ENCODE results near the gene DAP.

DAP gene

GRCh38 chr5:10709933-10710332 lies 51.1 kb downstream of the DAP start:
- DNase-seq (ENCODE audit: low spot score) = no peak

GRCh38 chr5:10709409-10709808 lies 51.6 kb downstream of the DAP start:
- no peak for DNase-seq (ENCODE audit: low spot score)

DNA sequence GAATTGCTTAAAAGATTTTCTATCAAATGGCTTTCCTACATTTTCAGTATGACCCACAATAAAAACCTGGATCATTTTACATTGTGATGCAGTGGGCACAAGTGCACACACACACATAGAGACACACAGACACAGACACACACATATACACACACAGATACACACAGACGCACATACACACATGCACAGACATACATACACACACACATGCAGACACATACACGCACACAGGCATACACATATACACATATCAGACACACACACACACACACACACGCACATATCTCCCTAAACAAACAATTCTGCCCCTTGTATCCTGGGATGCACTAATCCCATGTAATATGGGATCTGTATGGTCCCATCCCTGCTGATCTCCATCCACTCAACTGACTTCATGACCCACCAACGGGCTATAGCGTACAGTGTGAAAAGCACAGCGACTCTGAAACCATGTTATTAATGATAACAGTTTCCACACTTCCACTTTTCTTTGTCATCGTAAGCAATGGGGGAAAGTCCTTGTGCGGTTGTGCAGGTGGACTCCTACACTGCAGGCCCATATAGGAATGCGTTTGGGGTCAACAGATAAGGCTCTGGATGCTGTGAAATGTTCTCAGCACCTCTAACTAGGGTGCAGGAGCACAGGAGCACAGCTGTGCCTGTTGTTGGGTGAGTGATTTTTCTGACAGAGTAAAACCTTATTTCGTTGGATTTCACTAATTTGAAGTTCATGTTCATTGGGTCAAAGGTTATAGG lies 52.7 kb downstream of the DAP start:
- DNase-seq (ENCODE audit: low spot score) = no peak

- no peak for DNase-seq (ENCODE audit: low spot score)
Observed at GRCh38 chr5:10707198-10708142, 53.6 kb downstream of the DAP start.

- DNase-seq (ENCODE audit: low spot score) = no peak
Observed at GRCh38 chr5:10706326-10706725, 54.7 kb downstream of the DAP start.

- DNase-seq (ENCODE audit: low spot score) = no peak
Observed at GRCh38 chr5:10705747-10706146, 55.3 kb downstream of the DAP start.

DNA sequence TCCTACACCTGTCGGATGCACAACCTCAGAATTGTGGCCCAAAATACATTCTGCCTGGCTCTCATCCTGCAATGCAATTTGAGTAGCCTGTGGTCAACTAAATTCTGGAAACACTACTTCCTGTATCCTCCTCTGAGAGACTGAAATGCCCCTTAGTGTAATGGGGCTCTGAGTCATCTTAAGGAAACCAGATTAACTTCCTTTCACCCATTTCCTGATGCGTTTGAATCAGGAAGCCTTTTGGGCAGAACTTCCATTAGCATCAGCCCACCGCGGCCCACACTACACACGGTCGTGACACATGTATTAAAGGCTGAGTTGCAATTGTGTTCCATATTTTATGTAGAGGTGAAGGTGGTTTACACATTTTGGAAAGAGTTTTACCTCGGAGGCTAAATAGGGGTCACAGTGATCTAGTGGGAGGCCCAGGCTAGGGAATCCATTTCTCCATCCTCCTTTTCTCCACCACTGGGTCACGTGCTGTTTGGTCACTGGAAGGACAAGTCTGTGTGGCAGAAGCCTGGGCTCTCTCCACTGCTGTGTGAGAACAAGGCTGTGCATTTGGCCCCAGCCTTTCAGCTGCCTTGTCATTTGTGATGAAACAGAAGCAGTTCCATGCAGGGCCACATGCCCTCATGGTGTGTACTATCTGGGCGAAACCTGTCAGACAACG lies 55.9 kb downstream of the DAP start:
- DNase-seq (ENCODE audit: low spot score) = no peak

GRCh38 chr5:10703676-10704075 lies 57.4 kb downstream of the DAP start:
- DNase-seq (ENCODE audit: low spot score) = no peak

GRCh38 chr5:10702911-10703491 lies 58.0 kb downstream of the DAP start:
- no peak for DNase-seq (ENCODE audit: low spot score)

GRCh38 chr5:10702040-10702629 lies 58.9 kb downstream of the DAP start:
- DNase-seq (ENCODE audit: low spot score) = no peak

GRCh38 chr5:10701567-10702039 lies 59.4 kb downstream of the DAP start:
- no peak for DNase-seq (ENCODE audit: low spot score)

GRCh38 chr5:10700516-10700915 lies 60.5 kb downstream of the DAP start:
- no peak for DNase-seq (ENCODE audit: low spot score)

GRCh38 chr5:10699987-10700386 lies 61.0 kb downstream of the DAP start:
- DNase-seq (ENCODE audit: low spot score) = no peak

DNA sequence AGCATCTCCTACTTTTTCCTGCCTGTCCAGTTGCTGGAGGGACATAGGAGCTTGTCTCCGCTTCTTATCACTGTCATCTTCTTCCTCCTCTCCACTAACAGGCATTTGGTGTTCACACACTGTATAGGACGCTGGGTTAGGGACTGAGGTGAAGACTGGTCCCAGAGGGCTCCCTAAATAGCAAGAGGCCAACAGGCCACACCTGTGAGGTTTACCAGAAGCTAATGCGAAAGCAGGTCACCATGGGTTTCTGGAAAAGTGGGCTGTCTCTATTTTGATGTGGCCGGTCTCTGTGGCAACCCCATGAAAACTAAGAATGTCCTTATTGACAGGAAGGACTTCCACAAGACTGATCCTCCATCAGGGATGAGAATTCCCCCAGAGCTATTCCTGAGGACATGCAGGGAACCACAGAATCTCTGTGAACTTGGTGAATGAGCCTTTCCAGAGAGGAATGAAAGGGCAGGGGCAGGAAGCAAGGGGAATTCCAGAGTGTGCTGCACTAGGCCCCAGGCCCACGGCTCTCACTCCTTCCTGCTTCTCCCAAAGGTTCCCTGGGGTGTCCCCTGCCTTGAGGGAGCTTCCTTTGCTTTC lies 61.7 kb downstream of the DAP start:
- no peak for DNase-seq (ENCODE audit: low spot score)

- DNase-seq (ENCODE audit: low spot score) = no peak
Observed at GRCh38 chr5:10695759-10696543, 65.1 kb downstream of the DAP start.

DNA sequence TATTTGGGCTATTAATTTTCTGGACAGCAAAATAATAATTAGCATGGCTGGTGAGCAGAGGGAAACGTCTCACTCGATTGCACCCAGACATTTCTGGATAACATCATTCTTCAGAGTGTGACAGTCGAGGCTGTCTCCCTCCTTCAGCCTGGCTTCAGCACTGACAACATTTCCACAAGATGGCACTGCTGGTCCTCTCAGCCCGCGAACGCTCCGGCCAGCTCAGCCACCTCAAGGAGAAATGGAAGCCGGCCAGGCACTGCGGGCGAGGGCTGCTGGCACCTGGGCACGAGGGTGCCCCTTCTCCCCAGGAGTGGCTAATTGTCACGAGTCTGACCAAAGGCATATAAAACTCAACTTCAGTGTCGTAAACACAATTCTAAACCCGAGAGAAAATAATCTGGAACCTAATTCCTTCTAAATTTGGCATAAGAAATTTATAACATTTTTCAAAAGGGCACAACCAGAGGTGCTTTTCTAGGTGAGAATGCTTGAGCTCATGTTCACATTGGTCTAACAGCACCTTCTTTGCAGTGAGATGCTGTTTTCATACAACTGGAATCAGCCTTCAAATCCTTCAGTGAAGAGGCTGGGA lies 65.9 kb downstream of the DAP start:
- DNase-seq (ENCODE audit: low spot score) = no peak

DNA sequence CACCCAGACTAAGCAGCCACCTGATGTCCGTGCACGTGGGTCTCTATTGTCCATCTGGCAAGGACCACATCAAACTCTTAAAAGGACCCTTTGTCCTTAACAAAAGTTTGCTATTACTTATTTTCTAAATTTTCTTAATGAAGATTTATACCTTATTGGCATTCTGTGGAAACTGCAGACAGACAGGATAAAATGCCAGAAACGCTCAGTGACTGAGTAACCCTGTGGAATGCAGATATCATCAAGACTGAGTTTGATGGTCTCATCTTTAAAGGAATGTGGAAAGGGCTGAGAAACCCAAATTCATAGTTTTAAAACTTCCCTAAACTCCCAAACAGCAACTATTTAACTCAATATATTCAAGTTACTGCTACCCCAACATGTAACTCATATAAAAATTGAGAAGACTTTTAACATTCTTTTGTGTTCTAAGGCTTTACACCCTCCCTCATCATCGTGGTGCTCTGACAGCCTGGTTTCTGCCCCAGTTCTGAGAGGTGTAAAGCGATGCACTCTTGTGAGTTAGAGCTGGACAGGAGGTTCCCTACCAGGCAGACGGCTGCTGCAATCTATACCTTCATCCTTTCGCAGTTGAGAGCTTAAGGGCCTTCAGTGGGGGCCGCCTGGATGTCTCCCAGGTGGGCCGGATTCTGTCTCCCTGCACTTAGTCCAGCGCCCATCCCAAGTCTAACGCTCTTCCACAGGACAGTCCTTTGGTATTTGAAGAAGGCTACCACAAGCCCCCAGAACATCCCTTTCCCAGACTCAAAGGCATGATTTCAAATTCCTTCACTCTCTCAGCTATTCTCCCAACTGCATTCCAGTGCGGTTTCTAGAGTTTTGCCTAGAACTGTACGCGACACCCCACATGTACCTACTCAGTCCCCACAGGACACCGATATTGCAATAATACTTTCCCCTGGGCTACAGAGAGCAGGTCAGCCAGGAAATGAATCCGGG lies 68.9 kb downstream of the DAP start:
- no peak for DNase-seq (ENCODE audit: low spot score)

DNA sequence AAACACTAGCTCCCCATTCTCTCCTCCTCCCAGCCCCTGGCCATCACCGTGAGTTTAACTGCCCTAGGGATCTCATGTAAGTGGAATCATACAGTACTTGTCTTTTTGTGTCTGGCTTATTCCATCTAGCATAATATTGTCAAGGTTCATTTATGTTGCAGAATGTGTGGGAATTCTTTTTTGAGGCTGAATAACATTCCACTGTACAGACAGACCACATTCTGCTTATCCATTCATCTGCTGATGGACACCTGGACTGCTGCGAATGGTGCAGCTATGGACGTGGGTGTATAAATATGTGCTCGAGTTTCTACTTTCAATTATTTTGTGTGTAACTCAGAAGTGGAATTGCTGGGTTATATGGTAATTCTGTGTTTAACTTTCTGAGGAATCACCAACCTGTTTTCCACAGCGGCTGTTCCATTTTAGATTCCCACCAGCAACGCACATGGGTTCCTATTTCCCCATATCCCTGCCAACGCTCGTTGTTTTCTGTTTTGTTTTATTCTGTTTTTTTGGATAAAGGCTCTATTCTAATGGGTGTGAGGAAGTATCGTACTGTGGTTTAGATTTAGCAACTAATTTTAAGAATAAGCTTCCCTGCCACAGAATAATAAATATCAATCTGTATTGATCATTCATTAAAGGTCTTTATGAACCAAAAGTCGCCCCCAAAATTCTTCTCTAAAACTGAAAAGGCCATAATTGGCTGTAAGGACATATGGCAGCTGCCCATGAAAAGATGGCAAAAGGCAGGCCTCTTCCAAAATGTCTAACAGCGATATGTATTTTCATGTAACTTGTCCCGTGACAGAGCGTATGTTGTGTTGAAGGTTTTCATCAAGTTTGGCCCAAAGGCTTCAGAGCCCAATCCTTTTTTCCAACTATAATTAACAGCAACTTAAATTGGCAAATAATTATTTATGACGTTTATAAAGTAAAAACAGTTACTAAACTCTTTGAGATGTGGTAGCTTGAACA lies 70.3 kb downstream of the DAP start:
- DNase-seq (ENCODE audit: low spot score) = no peak

Data from CD4-positive, alpha-beta T cell treated with Interleukin-6 at 100 ng/mL for 8 hours (primary cell).